AG20443 (cell line): ENCODE measurements around the gene PITPNM3.
"Not testable (repeated sequence)": the region's sequence is repeated elsewhere in the genome, so short reads cannot be mapped to it uniquely, and the experiment has no call there.

Experiments used
- DNase-seq: peaks from one replicate; pipeline ENCODE4 v3.0.0; 2012; ENCODE audit warnings: low spot score, mixed read lengths

The PITPNM3 gene

GRCh38 chr17:6574687-6575595, 18.6 kb upstream of the PITPNM3 start:
- peak; percentile 82 for DNase-seq

GRCh38 chr17:6573982-6574686, 17.8 kb upstream of the PITPNM3 start:
- DNase-seq, result no peak

GRCh38 chr17:6573495-6573894, 17.1 kb upstream of the PITPNM3 start:
- not testable (repeated sequence) for DNase-seq

DNA sequence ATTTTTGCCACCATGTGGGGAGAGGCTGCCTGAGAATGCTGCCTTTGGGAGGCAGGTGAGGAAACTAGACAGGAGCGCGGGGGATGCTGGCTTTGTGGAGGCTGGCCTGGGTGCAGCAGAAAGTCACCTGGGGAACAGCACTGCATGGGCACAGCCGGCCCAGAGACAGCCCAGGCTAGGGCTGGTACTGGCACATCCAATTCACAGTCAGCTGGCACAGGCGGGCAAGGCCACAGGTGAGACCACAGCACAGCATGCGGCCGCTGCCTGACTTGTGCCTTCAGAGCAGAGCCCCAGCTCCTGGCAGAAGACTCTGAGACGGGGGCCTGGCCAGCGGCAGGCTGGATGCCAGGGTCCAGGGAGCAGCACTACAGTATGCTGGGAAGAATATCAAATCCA, 16.6 kb upstream of the PITPNM3 start:
- no peak for DNase-seq

DNA sequence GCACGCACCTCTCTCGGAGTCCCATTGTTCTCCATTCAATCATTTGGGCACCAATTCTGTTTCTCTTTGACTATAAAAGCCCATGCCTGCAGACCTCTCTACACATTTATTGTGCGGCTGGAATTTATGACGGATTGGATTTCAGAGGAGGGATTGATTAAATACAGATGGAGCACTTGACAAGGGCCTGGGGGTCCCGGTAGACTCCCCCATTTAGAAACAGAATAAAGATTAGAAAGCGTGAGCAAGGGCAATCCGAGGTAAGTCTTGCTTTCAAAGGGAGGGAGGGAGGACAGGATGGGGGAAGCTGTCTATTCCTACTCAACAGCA, 15.1 kb upstream of the PITPNM3 start:
- no peak for DNase-seq

GRCh38 chr17:6570731-6571451, 14.5 kb upstream of the PITPNM3 start:
- no peak for DNase-seq

DNA sequence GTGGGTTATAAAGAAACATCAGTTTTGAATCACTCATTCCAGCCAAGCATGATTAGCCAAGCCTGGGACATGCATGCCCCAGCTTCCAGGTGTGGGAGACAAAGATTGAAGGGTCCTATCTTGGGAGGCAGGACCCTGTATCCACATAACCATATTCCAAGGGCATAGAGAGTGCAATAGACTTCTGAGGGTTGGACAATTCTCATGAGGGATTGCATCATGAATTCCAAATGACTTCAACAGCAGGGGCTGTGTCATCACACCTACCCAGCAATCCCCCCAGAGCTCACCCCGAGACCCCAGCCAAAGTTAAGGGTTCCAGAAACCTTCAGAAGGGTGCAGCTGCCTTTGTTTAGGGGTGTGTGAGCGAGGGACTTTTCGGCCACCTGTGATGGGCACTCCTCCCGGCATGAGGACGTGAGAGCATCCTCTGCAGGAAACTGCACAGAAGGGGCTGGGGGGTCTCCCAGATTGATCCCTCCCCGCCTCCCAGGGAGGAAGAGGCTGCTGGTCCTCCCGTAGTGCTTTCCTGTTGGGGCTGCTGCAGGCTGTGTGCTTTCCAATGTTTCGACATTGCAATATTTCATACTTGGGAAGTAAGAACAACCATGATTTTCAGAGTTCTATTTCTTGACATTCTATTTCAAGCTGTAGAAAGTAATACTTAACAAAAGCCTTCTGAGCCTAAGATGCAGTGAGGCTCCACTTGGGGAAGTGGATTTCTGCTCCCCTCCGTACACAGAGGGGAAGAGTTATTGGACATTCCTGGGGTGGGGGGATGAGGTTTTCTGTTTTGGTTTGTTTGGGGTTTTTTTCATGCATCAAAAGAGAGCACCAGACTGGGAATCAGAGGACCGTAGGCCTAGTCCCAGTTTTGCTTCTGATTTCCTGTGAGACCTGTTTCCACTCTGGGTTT, 13.3 kb upstream of the PITPNM3 start:
- no peak for DNase-seq

GRCh38 chr17:6568184-6568758, 11.9 kb upstream of the PITPNM3 start:
- DNase-seq, result no peak

DNA sequence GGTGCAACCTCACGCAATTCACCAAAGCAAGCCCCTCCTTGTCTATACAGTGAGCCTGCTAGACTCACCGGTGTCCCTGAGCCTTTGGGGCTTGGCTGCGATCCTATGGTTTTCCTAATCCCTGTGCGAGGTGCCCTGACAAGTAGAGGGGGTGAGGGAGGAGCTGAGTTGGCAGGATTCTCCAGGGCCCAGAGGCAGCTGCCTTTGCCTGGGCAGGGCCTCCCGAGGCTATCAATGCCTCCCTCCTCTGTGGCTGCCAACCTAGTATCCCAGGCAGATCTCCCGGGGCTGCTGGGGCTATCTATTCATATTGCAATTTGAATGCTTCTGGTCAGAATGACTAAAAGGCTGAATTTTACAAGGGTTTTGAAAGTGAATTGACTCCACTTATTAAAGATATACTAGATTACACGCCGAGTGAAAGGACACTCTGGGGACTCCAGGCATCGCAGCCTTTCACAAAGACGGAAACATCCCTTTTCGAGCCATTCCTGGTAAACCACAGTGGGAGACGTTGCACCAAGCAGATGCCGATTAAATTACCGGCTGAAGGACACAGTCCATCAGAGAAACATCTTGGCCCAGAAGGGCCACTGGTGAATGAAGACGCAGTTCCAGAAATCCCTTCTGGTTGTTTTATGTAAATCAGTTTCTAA, 11.3 kb upstream of the PITPNM3 start:
- DNase-seq, result no peak

- DNase-seq, result no peak
Measured at GRCh38 chr17:6561446-6561845, 5.1 kb upstream of the PITPNM3 start.

GRCh38 chr17:6560496-6560895, 4.1 kb upstream of the PITPNM3 start:
- DNase-seq, result no peak

DNA sequence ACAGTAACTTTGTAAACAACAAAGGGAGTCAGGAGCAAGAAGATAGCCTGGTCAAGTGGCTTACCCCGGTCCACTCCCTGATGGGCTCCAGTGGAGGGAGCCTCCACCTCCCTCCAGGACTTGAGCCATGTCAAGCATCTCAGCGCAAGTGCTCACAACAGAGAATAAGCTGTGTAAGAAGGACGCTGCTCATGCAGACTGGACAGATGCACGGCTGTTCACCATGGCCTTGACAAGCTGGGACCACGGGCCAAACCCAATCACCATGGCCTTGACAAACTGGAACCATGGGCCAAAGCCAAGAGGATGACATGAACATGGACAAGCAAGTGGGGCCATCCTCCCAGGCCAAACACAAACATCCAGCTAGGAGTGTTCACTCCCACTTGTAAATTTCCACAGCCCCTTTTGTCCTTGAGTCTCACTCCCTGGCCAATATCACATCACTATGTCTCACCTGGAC, 3.4 kb upstream of the PITPNM3 start:
- DNase-seq, result no peak

GRCh38 chr17:6558932-6559752, 2.8 kb upstream of the PITPNM3 start:
- DNase-seq, result no peak

DNA sequence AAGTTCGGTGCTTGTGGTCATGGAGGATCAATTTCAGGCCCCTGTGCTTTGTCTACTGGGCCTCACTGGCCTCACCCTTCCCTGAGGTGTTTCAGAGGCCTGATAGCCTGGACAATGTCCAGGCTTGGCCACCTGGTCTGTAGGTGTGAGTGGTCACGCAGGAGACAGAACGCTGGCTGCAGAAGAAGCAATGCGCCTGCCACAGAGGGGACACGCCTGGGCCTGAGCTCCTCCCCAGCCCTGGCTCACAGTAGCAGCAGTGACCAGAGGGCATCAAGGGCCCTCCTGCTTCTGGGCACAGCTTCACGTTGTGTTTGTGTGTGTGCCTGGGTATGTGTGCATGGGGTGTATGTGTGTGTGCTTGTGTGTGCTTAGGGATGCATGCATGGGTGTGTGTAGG, 1.9 kb upstream of the PITPNM3 start:
- no peak for DNase-seq

GRCh38 chr17:6557040-6557438, 684 bp upstream of the PITPNM3 start:
- DNase-seq, result no peak

GRCh38 chr17:6555331-6556120, 829 bp downstream of the PITPNM3 start:
- DNase-seq, result peak; percentile 65

DNA sequence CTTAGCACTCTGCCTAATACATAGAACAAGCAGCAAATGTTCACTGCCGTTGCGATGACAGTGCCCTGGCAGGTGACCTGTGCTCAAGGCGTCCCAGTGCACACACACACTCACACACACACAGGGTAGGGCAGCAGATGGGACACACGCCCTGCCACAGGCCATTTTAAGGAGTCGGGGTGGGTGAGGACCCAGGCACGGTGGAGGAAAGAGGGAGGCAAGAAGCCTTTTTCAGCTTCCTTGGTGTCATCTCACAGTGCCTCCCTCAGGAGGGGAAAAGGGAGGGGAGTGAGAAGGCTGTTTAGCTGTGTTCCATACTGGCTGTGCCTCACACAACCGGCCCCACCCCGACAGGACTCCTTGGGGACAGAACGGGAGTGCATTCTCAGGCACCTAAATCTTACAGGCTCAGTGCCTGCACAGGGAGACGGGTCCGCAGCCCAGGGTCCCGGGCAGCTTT, 1.5 kb downstream of the PITPNM3 start:
- no peak for DNase-seq

- DNase-seq, result no peak
Measured at GRCh38 chr17:6554342-6554741, 2.0 kb downstream of the PITPNM3 start.
